Pancreas (tissue), 10 donors: ENCODE results near the gene PHKA2. TPM values are rescaled to one million over a fixed set of nuclear protein-coding genes. Genes with fewer than 3 reads are reported as not detected.

Experiments used
- ATAC-seq, 4 donors: fragments of 200-7000 bp; cut with Tn5 transposase; one replicate each; pipeline versions ENCODE4 v1.8.0 to v1.9.1; 2020; ENCODE audit warnings: mild to moderate bottlenecking in 4 of 4, moderate library complexity in 4 of 4
- DNase-seq, 6 donors: peaks; one replicate each; pipeline ENCODE4 v3.0.0-alpha.2; 2020
- FAIRE-seq: peaks from 2 replicates; lab custom pipeline; 2012; peaks lifted over from hg19 to GRCh38; lab: Jason Lieb, UNC
- H3K27ac ChIP-seq, 4 donors: fragments of 200-600 bp; sonication (generic); 1 replicate in 3 of 4; 2 replicates in 1 of 4; pipeline versions ENCODE4 v1.5.0 to v1.8.0; 2020
- H3K27me3 ChIP-seq, 4 donors: fragments of 200-600 bp; one replicate each; pipeline ENCODE4 v1.8.0; 2021
- H3K36me3 ChIP-seq, 3 donors: fragments of 200-600 bp; sonication (generic) in 1 of 3; one replicate each; pipeline versions ENCODE4 v1.5.0 to v1.8.0; 2020 to 2021
- H3K4me1 ChIP-seq, 3 donors: fragments of 200-600 bp; one replicate each; pipeline ENCODE4 v1.8.0; 2021
- H3K4me3 ChIP-seq, 4 donors: fragments of 200-600 bp; sonication (generic) in 2 of 4; one replicate each; pipeline versions ENCODE4 v1.5.0 to v1.8.0; 2020 to 2021
- H3K9me3 ChIP-seq, 4 donors: fragments of 200-600 bp; one replicate each; pipeline ENCODE4 v1.8.0; 2021
- WGBS, 2 donors: extraction: QIAGEN DNeasy Blood & Tissue Kit; methylation state at CpG; one replicate each; pipeline ENCODE4 v1.1.7; 2013; 5-methylcytosine and 5-hydroxymethylcytosine counted together
- intact Hi-C, 3 donors: fragments of 100-400 bp; cut with DNase I; formaldehyde crosslinking; loops; one replicate each; pipeline versions ENCODE4 v1.11.1 to v1.14.2; 2022
- polyA plus RNA-seq, 2 donors: library from polyadenylated mRNA; stranded (reverse); fragments of 200-250 nt; gene quantifications; one replicate each; pipeline ENCODE4 v1.2.3, GENCODE V29; 2013
- total RNA-seq, 6 donors: library from RNA; stranded (reverse); fragmentation: NEBNext Ultra II Directional in 4 of 6; extraction: Animal tissue kit (Norgen Biotek cat#: 25700) in 4 of 6; gene quantifications; one replicate each; pipeline versions ENCODE4 v1.2.1 to v1.2.4, GENCODE V29; 2021 to 2023
- TF ChIP-seq, protein P1 (sequence below), 4 donors: fragments of 200-600 bp; sonication (generic) in 3 of 4; IDR thresholded peaks; one replicate each; pipeline versions ENCODE4 v1.5.0 to v1.8.0; 2021; ENCODE audit warnings: antibody characterized with exemption in 4 of 4
- donor health status: healthy with polysubstance abuse.
- donor health status: DM: no; HTN: no; CAD: no; lungs with moderate emphysema.
- donor health status: DM: no; HTN: no; CAD: no.
- donor health status: control.
- donor health status: control.
- donor health status: Bipolar disorder and iron deficiency.
- donor health status: DM: yes; HTN: yes; CAD: no.
- donor health status: DM: no; HTN: no; CAD: no.
- donor health status: DM: no; HTN: no; CAD: no.
- donor health status: DM: yes; HTN: yes; CAD: no.

Gene PHKA2
- total and polyA plus RNA-seq, 8 donors: 16.0 to 72.7 (median 22.6) TPM

DNA sequence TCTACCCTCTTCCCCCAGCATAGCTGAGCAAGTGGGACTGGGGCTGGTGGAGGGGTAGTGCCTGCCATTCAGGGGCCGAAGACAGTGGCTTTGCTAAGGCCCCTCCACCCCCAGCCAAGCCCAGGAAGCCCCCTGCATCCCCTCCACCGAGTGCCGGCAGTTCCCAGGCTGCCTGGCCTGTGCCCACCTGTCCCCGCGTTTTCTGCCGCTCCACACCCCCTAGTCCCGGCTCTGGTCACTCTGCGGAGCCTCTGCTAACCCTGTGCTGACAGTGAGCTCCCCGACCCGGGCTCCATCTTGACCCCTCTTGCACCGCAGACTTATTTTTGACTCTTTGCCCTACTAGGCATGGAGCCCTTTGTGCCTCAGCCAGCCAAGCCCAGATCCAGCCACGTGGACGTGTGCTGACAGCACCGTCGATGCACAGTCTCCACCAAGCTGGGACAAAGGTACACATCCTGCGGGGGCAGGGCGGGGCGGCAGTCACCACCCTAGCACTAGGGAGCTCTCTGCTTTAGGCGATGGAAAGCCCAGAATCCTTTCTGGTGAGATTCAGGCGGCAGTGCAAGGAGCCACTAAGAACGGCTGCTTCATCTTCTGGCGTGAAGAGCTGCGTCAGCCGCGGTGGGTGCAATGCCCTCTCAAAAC is 96.6 kb downstream of the PHKA2 start:
- TF ChIP-seq, protein P1, sequence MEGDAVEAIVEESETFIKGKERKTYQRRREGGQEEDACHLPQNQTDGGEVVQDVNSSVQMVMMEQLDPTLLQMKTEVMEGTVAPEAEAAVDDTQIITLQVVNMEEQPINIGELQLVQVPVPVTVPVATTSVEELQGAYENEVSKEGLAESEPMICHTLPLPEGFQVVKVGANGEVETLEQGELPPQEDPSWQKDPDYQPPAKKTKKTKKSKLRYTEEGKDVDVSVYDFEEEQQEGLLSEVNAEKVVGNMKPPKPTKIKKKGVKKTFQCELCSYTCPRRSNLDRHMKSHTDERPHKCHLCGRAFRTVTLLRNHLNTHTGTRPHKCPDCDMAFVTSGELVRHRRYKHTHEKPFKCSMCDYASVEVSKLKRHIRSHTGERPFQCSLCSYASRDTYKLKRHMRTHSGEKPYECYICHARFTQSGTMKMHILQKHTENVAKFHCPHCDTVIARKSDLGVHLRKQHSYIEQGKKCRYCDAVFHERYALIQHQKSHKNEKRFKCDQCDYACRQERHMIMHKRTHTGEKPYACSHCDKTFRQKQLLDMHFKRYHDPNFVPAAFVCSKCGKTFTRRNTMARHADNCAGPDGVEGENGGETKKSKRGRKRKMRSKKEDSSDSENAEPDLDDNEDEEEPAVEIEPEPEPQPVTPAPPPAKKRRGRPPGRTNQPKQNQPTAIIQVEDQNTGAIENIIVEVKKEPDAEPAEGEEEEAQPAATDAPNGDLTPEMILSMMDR (IDR thresholded peaks at IDR 0.05): no peak
- Histone ChIP-seq H3K9me3 (no peaks in the 10 kb centered on the region), H3K4me3 (peak overlapping the region in 2 of 4 donors; percentile 31 to 39), H3K4me1 (no peaks in the 10 kb centered on the region), H3K27ac (peak overlapping the region in 2 of 4 donors; percentile 48 to 64), H3K36me3 (no peaks in the 10 kb centered on the region), H3K27me3 (no peaks in the 10 kb centered on the region)
- intact Hi-C loops: no loop called here
- 46 to 47% methylated on average over 25 of the region's 25 CpGs for WGBS, 2 donors
- peak in 3 of 4 donors; percentile 6 to 33 (median 23) for ATAC-seq
- no peak for DNase-seq
- no peak for FAIRE-seq

DNA sequence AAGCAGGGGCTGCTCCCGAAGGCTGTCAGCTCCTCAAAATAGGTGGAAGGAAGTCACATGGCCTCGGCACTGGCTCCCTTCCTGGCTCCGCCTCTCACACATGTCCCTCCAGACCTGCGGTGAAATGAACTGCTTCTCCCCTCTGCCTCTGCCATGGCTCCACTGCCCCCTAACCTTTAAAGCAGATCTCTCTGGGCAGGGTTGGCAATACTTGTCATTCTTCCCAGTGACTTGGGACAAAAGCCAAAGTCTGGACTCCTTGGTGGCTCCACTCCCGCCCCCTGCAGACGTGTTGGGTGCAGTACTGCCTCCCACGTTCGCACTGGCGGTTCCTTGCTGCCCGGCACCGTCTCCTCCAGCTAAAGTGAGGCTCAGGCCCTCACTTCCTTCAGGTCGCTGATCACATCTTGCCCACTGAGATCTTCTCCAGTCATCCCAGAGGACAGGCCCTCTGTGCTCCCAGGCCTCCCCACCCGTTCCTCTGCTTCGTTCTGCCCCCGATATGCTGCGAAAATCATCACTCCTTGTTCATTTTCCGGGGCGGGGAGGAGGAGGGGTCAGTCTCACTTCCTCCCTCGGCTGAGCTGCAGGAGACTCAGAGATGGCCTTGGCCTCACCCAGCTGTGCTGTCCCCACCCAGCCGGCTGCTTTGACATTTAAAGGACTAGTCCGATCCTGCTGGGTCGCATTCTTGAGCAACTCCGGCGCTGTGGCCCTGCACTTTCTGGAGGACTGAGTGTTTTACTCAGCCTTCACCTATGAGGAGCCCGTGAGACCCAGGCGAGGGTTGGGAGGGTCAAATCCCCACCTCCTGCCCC is 97.4 kb downstream of the PHKA2 start:
- no peaks in the 10 kb centered on the region for H3K9me3 ChIP-seq
- no peak for FAIRE-seq
- peak; percentile 69 to 84 (median 82) for ATAC-seq
- no peaks in the 10 kb centered on the region for H3K27me3 ChIP-seq
- H3K36me3 ChIP-seq: no peaks in the 10 kb centered on the region
- WGBS, 2 donors: 0 to 25% methylated on average over 26 of the region's 26 CpGs
- TF ChIP-seq, protein P1 (IDR thresholded peaks at IDR 0.05): peak; percentile 21 to 41 (median 28)
- DNase-seq: peak in 5 of 6 donors; percentile 53 to 80 (median 70)
- H3K4me1 ChIP-seq: no peaks in the 10 kb centered on the region
- intact Hi-C loops: no loop called here
- peak overlapping the region in 2 of 4 donors; percentile 48 to 64 for H3K27ac ChIP-seq
- peak overlapping the region in 2 of 4 donors; percentile 31 to 39 for H3K4me3 ChIP-seq

GRCh38 chrX:18886005-18886343 is 97.9 kb downstream of the PHKA2 start:
- ATAC-seq (peak; percentile 4 to 15 (median 7)), FAIRE-seq (no peak), DNase-seq (no peak)
- Histone ChIP-seq H3K27ac (peak overlapping the region in 2 of 4 donors; percentile 48 to 64), H3K4me3 (peak overlapping the region in 2 of 4 donors; percentile 31 to 39), H3K36me3 (no peaks in the 10 kb centered on the region), H3K9me3 (no peaks in the 10 kb centered on the region), H3K27me3 (no peaks in the 10 kb centered on the region), H3K4me1 (no peaks in the 10 kb centered on the region)
- TF ChIP-seq, protein P1 (IDR thresholded peaks at IDR 0.05): no peak
- 17 to 34% methylated on average over 12 of the region's 12 CpGs for WGBS, 2 donors
- intact Hi-C loops: no loop called here

GRCh38 chrX:18885328-18886004 is 98.4 kb downstream of the PHKA2 start:
- 46 to 54% methylated on average over 8 of the region's 8 CpGs for WGBS, 2 donors
- intact Hi-C loops: no loop called here
- Histone ChIP-seq H3K27ac (peak overlapping the region in 2 of 4 donors; percentile 48 to 64), H3K4me3 (peak overlapping the region in 2 of 4 donors; percentile 31 to 39), H3K27me3 (peaks cover 0 to under 1% (median 0%) of the 10 kb centered on the region in 4 donors), H3K36me3 (no peaks in the 10 kb centered on the region), H3K9me3 (no peaks in the 10 kb centered on the region), H3K4me1 (no peaks in the 10 kb centered on the region)
- ATAC-seq (peak in 1 of 4 donors; percentile 1), FAIRE-seq (no peak), DNase-seq (no peak)
- TF ChIP-seq, protein P1 (IDR thresholded peaks at IDR 0.05): no peak
